ENCODE results near the gene TNFSF15.

DNA sequence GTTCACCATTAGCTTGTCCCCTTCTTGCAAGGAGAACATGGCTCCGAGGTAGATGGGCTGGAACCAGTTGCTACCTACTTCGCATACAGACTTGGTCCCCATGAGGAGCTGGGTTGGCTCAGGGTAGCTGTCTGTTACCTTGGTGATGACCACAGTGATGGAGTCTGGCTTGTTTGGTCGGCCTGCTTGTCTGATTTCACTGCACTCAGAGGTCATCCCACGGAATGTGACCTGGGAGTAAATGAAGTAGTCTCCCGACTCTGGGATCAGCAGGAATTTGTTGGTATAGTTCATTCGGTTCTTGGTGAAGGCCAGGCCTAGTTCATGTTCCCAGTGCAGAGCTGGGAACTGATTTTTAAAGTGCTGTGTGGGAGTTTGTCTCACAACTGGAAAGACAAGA, 15.3 kb downstream of the TNFSF15 start:
- TF ChIP-seq POLR2A (IDR thresholded peaks at IDR 0.05): no peak
- TF ChIP-seq, protein P1, sequence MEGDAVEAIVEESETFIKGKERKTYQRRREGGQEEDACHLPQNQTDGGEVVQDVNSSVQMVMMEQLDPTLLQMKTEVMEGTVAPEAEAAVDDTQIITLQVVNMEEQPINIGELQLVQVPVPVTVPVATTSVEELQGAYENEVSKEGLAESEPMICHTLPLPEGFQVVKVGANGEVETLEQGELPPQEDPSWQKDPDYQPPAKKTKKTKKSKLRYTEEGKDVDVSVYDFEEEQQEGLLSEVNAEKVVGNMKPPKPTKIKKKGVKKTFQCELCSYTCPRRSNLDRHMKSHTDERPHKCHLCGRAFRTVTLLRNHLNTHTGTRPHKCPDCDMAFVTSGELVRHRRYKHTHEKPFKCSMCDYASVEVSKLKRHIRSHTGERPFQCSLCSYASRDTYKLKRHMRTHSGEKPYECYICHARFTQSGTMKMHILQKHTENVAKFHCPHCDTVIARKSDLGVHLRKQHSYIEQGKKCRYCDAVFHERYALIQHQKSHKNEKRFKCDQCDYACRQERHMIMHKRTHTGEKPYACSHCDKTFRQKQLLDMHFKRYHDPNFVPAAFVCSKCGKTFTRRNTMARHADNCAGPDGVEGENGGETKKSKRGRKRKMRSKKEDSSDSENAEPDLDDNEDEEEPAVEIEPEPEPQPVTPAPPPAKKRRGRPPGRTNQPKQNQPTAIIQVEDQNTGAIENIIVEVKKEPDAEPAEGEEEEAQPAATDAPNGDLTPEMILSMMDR (IDR thresholded peaks at IDR 0.05): no peak

All from esophagus squamous epithelium (tissue), 4 donors.